Karpas-422 (cell line): Measurements from ENCODE around the gene EVA1A. TPM values are rescaled to one million over a fixed set of nuclear protein-coding genes. Genes with fewer than 3 reads are reported as not detected.

ENCODE experiments used
- DNase-seq: peaks from one replicate; pipeline ENCODE4 v3.0.0-alpha.2; 2015
- H2AFZ ChIP-seq: fragments of 200-600 bp; sonication (generic); 2 replicates; pipeline ENCODE4 v1.6.1; 2014; ENCODE audit warnings: antibody characterized with exemption, low read length, mixed read lengths
- H3K27ac ChIP-seq: fragments of 200-600 bp; sonication (generic); 2 replicates; pipeline ENCODE4 v1.5.1; 2014; ENCODE audit warnings: mild to moderate bottlenecking, low read length, moderate library complexity
- H3K27me3 ChIP-seq: fragments of 200-600 bp; sonication (generic); 2 replicates; pipeline ENCODE4 v1.6.1; 2014; ENCODE audit warnings: low read length, mixed read lengths
- H3K36me3 ChIP-seq: fragments of 200-600 bp; sonication (generic); 2 replicates; pipeline ENCODE4 v1.6.1; 2014; ENCODE audit warnings: low read length, mixed read lengths; ENCODE audit not compliant: insufficient read depth
- H3K4me1 ChIP-seq: fragments of 200-600 bp; sonication (generic); 2 replicates; pipeline ENCODE4 v1.6.1; 2014; ENCODE audit warnings: mild to moderate bottlenecking, low read length, mixed read lengths
- H3K4me2 ChIP-seq: fragments of 200-600 bp; sonication (generic); 2 replicates; pipeline ENCODE4 v1.6.1; 2014; ENCODE audit warnings: low read length, low read depth, mild to moderate bottlenecking; ENCODE audit not compliant: poor library complexity, severe bottlenecking
- H3K4me3 ChIP-seq: fragments of 200-600 bp; sonication (generic); 2 replicates; pipeline ENCODE4 v1.5.1; 2014; ENCODE audit warnings: mild to moderate bottlenecking, antibody characterized with exemption, low read length, mixed read lengths
- H3K79me2 ChIP-seq: fragments of 200-600 bp; sonication (generic); 2 replicates; pipeline ENCODE4 v1.6.1; 2014; ENCODE audit warnings: mild to moderate bottlenecking, low read length, mixed read lengths
- H3K9ac ChIP-seq: fragments of 200-600 bp; sonication (generic); 2 replicates; pipeline ENCODE4 v1.6.0; 2014; ENCODE audit warnings: low read length
- H3K9me2 ChIP-seq: fragments of 200-600 bp; sonication (generic), shearing (Covaris generic); replicated peaks from 2 replicates; pipeline ENCODE4 v1.6.0; 2014; ENCODE audit warnings: mild to moderate bottlenecking, low read length, moderate library complexity; ENCODE audit not compliant: insufficient read depth
- H3K9me3 ChIP-seq: fragments of 300-700, 200-600 bp; sonication (generic); 2 replicates; pipeline ENCODE4 v1.6.1; 2014; ENCODE audit warnings: low read length, mixed read lengths
- H4K20me1 ChIP-seq: fragments of 200-600 bp; sonication (generic); 2 replicates; pipeline ENCODE4 v1.6.1; 2014; ENCODE audit warnings: mild to moderate bottlenecking, antibody characterized with exemption, low read length, low read depth; ENCODE audit not compliant: insufficient read depth
- total RNA-seq: library from RNA; depleted of rRNA; stranded (reverse); fragments of >200 nt; shearing (Covaris generic); gene quantifications from 2 replicates; pipeline ENCODE4 v1.2.3, GENCODE V29; 2014; ENCODE audit warnings: low replicate concordance

The EVA1A gene
- total RNA-seq, 1 experiment from 2014 or later: not detected

GRCh38 chr2:75500633-75501032, 60.1 kb downstream of the EVA1A start:
- Histone ChIP-seq H4K20me1 (no peaks in the 10 kb centered on the region), H3K27ac (no peak overlapping the region), H3K36me3 (no peaks in the 10 kb centered on the region), H3K4me2 (no peak overlapping the region), H2AFZ (no peak overlapping the region), H3K4me1 (no peaks in the 10 kb centered on the region), H3K27me3 (no peaks in the 10 kb centered on the region), H3K9me2 (no peaks in the 10 kb centered on the region), H3K4me3 (no peak overlapping the region), H3K79me2 (no peaks in the 10 kb centered on the region), H3K9me3 (no peaks in the 10 kb centered on the region), H3K9ac (no peak overlapping the region)
- DNase-seq: no peak

GRCh38 chr2:75499534-75499933, 61.2 kb downstream of the EVA1A start:
- Histone ChIP-seq H3K4me3 (no peak overlapping the region), H3K27ac (no peak overlapping the region), H3K4me1 (no peaks in the 10 kb centered on the region), H3K4me2 (no peak overlapping the region), H3K36me3 (no peaks in the 10 kb centered on the region), H2AFZ (no peak overlapping the region), H3K9me3 (no peaks in the 10 kb centered on the region), H3K79me2 (no peaks in the 10 kb centered on the region), H4K20me1 (no peaks in the 10 kb centered on the region), H3K9me2 (no peaks in the 10 kb centered on the region), H3K27me3 (no peaks in the 10 kb centered on the region), H3K9ac (no peak overlapping the region)
- DNase-seq: no peak

- H3K9me2 ChIP-seq: no peaks in the 10 kb centered on the region
- no peak overlapping the region for H3K27ac ChIP-seq
- no peak overlapping the region for H2AFZ ChIP-seq
- H4K20me1 ChIP-seq: no peaks in the 10 kb centered on the region
- H3K4me1 ChIP-seq: no peaks in the 10 kb centered on the region
- no peak overlapping the region for H3K4me2 ChIP-seq
- no peaks in the 10 kb centered on the region for H3K79me2 ChIP-seq
- H3K9me3 ChIP-seq: no peaks in the 10 kb centered on the region
- no peak overlapping the region for H3K4me3 ChIP-seq
- DNase-seq: no peak
- no peaks in the 10 kb centered on the region for H3K36me3 ChIP-seq
- H3K27me3 ChIP-seq: no peaks in the 10 kb centered on the region
- no peak overlapping the region for H3K9ac ChIP-seq
These were observed 61.8 kb downstream of the EVA1A start for GRCh38 chr2:75498907-75499306.

GRCh38 chr2:75497256-75497655, 63.5 kb downstream of the EVA1A start:
- Histone ChIP-seq H3K36me3 (no peaks in the 10 kb centered on the region), H3K4me2 (no peak overlapping the region), H3K27ac (no peak overlapping the region), H3K79me2 (no peaks in the 10 kb centered on the region), H4K20me1 (no peaks in the 10 kb centered on the region), H3K4me3 (no peak overlapping the region), H3K9me3 (no peaks in the 10 kb centered on the region), H2AFZ (no peak overlapping the region), H3K4me1 (no peaks in the 10 kb centered on the region), H3K27me3 (no peaks in the 10 kb centered on the region), H3K9me2 (no peaks in the 10 kb centered on the region), H3K9ac (no peak overlapping the region)
- no peak for DNase-seq

GRCh38 chr2:75495862-75496261, 64.9 kb downstream of the EVA1A start:
- H3K9ac ChIP-seq: no peak overlapping the region
- H3K79me2 ChIP-seq: no peaks in the 10 kb centered on the region
- no peak overlapping the region for H3K4me2 ChIP-seq

GRCh38 chr2:75494137-75494769, 66.5 kb downstream of the EVA1A start:
- Histone ChIP-seq H3K27me3 (no peaks in the 10 kb centered on the region), H4K20me1 (no peaks in the 10 kb centered on the region), H3K36me3 (no peaks in the 10 kb centered on the region), H3K27ac (no peak overlapping the region), H3K9ac (no peak overlapping the region), H2AFZ (no peak overlapping the region), H3K4me3 (no peak overlapping the region), H3K9me3 (no peaks in the 10 kb centered on the region), H3K4me2 (no peak overlapping the region), H3K79me2 (no peaks in the 10 kb centered on the region), H3K4me1 (no peaks in the 10 kb centered on the region), H3K9me2 (no peaks in the 10 kb centered on the region)
- DNase-seq: no peak

More at GRCh38 chr2:75495862-75496261, 64.9 kb downstream of the EVA1A start:
- Histone ChIP-seq H3K4me1 (no peaks in the 10 kb centered on the region), H3K27ac (no peak overlapping the region), H3K9me2 (no peaks in the 10 kb centered on the region), H3K4me3 (no peak overlapping the region), H3K27me3 (no peaks in the 10 kb centered on the region), H3K36me3 (no peaks in the 10 kb centered on the region), H2AFZ (no peak overlapping the region), H4K20me1 (no peaks in the 10 kb centered on the region), H3K9me3 (no peaks in the 10 kb centered on the region)
- no peak for DNase-seq

GRCh38 chr2:75493230-75493629, 67.5 kb downstream of the EVA1A start:
- no peaks in the 10 kb centered on the region for H3K36me3 ChIP-seq
- no peaks in the 10 kb centered on the region for H3K9me3 ChIP-seq
- H3K4me1 ChIP-seq: no peaks in the 10 kb centered on the region
- DNase-seq: no peak
- H3K4me3 ChIP-seq: no peak overlapping the region
- H3K9ac ChIP-seq: no peak overlapping the region
- no peak overlapping the region for H3K4me2 ChIP-seq
- H2AFZ ChIP-seq: no peak overlapping the region
- H3K27me3 ChIP-seq: no peaks in the 10 kb centered on the region
- H3K79me2 ChIP-seq: no peaks in the 10 kb centered on the region
- H3K9me2 ChIP-seq: no peaks in the 10 kb centered on the region
- H4K20me1 ChIP-seq: no peaks in the 10 kb centered on the region
- H3K27ac ChIP-seq: no peak overlapping the region

GRCh38 chr2:75491129-75491753, 69.5 kb downstream of the EVA1A start:
- Histone ChIP-seq H3K9ac (no peak overlapping the region), H3K4me1 (no peaks in the 10 kb centered on the region), H3K9me3 (no peaks in the 10 kb centered on the region), H3K9me2 (no peaks in the 10 kb centered on the region), H3K36me3 (no peaks in the 10 kb centered on the region), H3K4me3 (no peak overlapping the region), H2AFZ (no peak overlapping the region), H4K20me1 (no peaks in the 10 kb centered on the region), H3K79me2 (no peaks in the 10 kb centered on the region), H3K27ac (no peak overlapping the region), H3K27me3 (no peaks in the 10 kb centered on the region), H3K4me2 (no peak overlapping the region)
- no peak for DNase-seq
